ENCODE results near the gene ATF7IP2.

The ATF7IP2 gene

GRCh38 chr16:10509534-10510025 lies 123.7 kb downstream of the ATF7IP2 start:
- DNase-seq (ENCODE audit: low read depth in 3 of 3, low spot score in 1 of 3), result peak in 2 of 3 donors; percentile 36 to 38

- no peak for DNase-seq (ENCODE audit: low read depth in 3 of 3, low spot score in 1 of 3)
These were observed 124.4 kb downstream of the ATF7IP2 start for GRCh38 chr16:10510279-10510678.

- DNase-seq (ENCODE audit: low read depth in 3 of 3, low spot score in 1 of 3), result no peak
These were observed 126.0 kb downstream of the ATF7IP2 start for GRCh38 chr16:10511829-10512228.

GRCh38 chr16:10514369-10515055 lies 128.7 kb downstream of the ATF7IP2 start:
- no peak for DNase-seq (ENCODE audit: low read depth in 3 of 3, low spot score in 1 of 3)

- no peak for DNase-seq (ENCODE audit: low read depth in 3 of 3, low spot score in 1 of 3)
These were observed 132.0 kb downstream of the ATF7IP2 start for GRCh38 chr16:10517868-10518267.

DNA sequence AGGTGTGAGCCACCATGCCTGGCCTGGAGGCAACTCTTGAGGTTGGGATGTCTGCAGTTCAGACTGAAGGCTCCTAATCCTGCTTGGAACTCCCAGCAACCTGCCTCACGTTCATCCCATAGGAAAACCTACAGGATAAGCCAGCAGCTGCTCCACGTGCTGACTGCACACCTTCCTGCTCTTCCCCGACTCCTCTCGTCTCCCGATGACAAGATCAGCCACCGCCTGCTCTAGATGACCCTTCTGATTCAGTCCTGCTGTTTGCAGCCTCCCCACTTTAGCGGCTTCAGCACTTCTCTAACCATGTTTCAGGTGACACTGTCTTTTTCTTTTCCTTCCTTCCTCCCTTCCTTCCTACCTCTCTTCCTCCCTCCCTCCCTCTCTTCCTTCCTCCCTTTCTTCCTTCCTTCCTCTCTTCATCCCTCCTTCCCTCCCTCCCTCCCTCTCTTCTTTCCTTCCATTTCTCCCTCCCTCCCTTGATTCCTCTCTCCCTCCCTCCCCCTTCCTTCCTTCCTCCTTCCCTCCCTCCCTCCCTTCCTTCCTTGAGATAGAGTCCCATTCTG lies 132.7 kb downstream of the ATF7IP2 start:
- no peak for DNase-seq (ENCODE audit: low read depth in 3 of 3, low spot score in 1 of 3)

DNA sequence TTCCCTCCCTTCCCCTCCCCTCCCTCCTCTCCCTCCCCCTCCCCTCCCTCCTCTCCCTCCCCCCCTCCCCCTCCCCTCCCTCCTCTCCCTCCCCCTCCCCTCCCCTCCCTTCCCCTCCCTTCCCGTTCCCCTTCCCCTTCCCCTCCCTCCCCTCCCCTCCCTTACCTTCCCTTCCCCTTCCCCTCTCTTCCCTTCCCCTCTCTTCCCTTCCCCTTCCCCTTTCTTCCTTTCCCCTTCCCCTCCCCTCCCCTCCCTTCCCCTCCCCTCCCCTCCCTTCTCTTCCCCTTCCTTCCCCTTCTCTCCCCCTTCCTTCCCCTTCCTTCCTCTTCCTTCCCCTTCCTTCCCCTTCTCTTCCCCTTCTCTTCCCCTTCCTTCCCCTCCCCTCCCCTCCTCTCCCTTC lies 133.4 kb downstream of the ATF7IP2 start:
- DNase-seq (ENCODE audit: low read depth in 3 of 3, low spot score in 1 of 3), result no peak

DNA sequence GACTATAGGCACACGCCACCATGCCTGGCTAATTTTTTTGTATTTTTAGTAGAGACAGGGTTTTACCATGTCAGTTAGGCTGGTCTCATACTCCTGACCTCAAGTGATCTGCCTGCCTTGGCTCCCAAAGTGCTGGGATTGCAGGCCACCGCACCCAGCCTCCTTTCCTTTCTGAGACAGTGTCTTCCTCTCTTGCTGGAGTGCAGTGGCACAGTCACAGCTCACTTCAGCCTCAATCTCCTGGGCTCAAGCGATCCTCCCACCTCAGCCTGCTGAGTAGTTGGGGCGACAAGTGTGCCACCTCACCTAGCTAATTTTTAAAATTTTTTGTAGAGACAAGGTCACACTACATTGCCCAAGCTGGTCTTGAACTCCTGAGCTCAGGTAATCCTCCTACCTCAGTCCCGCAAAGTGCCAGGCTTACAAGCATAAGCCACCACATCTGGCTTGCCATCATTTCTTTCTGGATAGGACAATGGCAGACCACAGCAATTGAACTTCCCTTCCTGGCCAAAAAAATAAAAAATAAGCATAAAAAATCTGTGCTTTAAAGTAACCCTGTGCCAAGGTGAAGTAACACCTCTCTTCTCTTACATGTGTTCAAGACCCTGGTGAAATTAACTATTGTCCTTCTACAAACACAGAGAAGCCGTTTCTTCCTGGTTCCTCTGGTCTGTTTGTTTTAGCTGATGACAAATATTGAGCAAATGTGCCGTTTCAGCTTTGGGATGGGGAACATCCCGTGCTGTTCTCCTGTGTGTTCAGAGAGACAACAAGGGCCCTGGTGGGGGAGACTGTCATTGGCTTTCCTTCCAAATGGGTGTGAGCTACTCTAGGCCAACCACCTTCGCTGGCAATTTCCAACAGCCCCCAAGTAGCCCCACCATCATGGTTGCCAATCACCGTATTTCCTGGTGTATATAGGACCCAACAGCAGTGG lies 134.3 kb downstream of the ATF7IP2 start:
- DNase-seq (ENCODE audit: low read depth in 3 of 3, low spot score in 1 of 3), result no peak

GRCh38 chr16:10520869-10521578 lies 135.2 kb downstream of the ATF7IP2 start:
- no peak for DNase-seq (ENCODE audit: low read depth in 3 of 3, low spot score in 1 of 3)

DNA sequence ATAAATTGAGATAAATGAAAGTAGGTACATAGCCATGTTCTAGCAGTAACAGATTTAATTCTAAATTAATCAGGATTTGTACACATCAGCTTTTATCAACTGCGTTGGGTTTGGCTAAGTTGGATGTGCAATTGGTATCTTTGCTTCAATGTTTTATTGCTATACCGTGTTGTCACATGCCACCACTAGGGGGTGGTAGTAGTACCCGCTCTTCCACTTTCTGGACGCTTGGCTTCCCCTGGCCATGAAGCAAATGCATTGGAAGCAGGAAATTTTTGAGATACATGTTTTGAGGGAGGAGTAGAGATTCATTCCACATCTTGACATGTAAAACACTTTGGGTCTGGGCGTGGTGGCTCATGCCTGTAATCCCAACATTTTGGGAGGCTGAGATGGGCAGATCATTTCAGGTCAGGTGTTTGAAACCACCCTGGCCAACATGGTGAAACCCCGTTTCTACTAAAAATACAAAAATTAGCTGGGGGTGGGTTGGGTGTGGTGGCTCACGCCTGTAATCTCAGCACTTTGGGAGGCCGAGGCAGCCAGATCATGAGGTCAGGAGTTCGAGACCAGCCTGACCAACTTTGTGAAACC lies 135.9 kb downstream of the ATF7IP2 start:
- DNase-seq (ENCODE audit: low read depth in 3 of 3, low spot score in 1 of 3), result peak in 1 of 3 donors; percentile 0

- no peak for DNase-seq (ENCODE audit: low read depth in 3 of 3, low spot score in 1 of 3)
These were observed 137.1 kb downstream of the ATF7IP2 start for GRCh38 chr16:10522966-10523365.

- no peak for DNase-seq (ENCODE audit: low read depth in 3 of 3, low spot score in 1 of 3)
These were observed 139.5 kb downstream of the ATF7IP2 start for GRCh38 chr16:10525214-10525825.

- no peak for DNase-seq (ENCODE audit: low read depth in 3 of 3, low spot score in 1 of 3)
These were observed 141.1 kb downstream of the ATF7IP2 start for GRCh38 chr16:10526962-10527361.

GRCh38 chr16:10528635-10529034 lies 142.8 kb downstream of the ATF7IP2 start:
- no peak for DNase-seq (ENCODE audit: low read depth in 3 of 3, low spot score in 1 of 3)

DNA sequence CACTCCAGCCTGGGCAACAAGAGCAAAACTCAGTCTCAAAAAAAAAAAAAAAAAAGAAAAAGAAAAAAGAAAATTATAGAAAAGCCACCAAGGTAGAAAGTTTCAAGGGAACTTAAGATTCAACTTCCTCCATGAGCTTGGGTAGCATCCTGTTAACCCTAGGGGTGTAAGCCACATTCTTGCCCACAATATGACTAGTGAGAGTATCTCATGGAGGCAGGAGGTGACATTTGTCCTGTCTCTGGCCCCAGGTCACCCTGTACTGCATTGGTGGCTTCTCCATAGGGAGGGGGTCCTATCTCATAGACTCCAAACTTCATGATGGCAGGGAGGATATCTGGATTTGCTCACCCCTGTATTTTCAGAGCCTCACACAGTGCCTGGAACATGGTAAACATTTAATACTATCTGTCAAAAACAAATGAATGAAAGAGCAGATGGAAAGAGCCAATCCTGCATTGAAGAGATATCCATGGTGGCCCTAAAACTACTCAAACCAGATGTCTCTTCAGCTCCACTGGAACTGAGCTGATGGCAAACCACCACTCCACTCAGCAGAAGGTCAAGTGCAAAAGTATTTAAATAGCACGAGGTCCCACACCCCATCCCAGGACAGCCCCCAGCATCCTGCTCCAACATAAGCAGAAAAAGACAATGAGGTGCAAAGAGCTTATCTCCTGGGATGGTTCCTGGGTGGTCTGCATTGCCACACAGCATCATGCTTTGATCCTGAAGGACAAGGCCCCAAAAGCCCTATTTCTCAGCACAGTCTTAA lies 144.2 kb downstream of the ATF7IP2 start:
- no peak for DNase-seq (ENCODE audit: low read depth in 3 of 3, low spot score in 1 of 3)

DNA sequence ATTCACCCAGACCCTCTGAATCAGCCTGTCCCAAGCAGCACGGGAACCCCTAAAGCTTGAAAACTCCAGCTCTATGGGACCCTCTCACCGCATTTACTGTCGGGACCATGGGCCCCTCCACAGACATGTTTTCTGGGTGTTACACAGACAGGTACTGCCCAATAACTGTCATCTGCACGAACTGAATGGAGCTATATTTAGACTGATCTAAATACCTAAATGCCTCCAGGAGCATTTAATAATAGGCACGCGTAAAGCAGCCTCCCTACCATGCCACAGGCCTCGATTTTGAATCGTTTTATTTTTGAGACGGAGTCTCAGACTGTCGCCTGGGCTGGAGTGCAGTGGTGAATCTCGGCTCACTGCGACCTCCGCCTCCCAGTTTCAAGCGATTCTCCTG lies 144.8 kb downstream of the ATF7IP2 start:
- DNase-seq (ENCODE audit: low read depth in 3 of 3, low spot score in 1 of 3), result no peak

- no peak for DNase-seq (ENCODE audit: low read depth in 3 of 3, low spot score in 1 of 3)
These were observed 145.7 kb downstream of the ATF7IP2 start for GRCh38 chr16:10531582-10531981.
